Endothelial cell of umbilical vein (primary cell): Measurements from ENCODE around the gene ANKRD13C.

Source experiments
- CTCF ChIP-seq, 2 donors: IDR thresholded peaks; 1 replicate in 1 of 2; 2 replicates in 1 of 2; pipeline ENCODE4 v1.5.1; 2011; ENCODE audit warnings: low read length in 2 of 2, mild to moderate bottlenecking in 2 of 2, moderate library complexity in 2 of 2, control low read depth in 1 of 2, inconsistent platforms in 1 of 2, low read depth in 1 of 2; ENCODE audit not compliant: insufficient read depth in 1 of 2; ENCODE audit errors: extremely low read depth in 1 of 2
- EZH2 ChIP-seq: IDR thresholded peaks from 2 replicates; pipeline ENCODE4 v1.6.1; 2012; ENCODE audit warnings: borderline replicate concordance, low read depth, mild to moderate bottlenecking, moderate library complexity, low read length, inconsistent platforms; ENCODE audit not compliant: severe bottlenecking
- GATA2 ChIP-seq: IDR thresholded peaks from 2 replicates; pipeline ENCODE4 v1.7.0; 2011; ENCODE audit warnings: low read depth, mild to moderate bottlenecking, moderate library complexity, mixed read lengths, low read length; ENCODE audit not compliant: insufficient read length, insufficient read depth
- MAX ChIP-seq: IDR thresholded peaks from 2 replicates; pipeline ENCODE4 v1.6.1; 2011; ENCODE audit not compliant: insufficient read depth, insufficient read length
- MYC ChIP-seq: IDR thresholded peaks from one replicate; pipeline ENCODE4 v1.6.1; 2011; ENCODE audit warnings: mild to moderate bottlenecking, low read depth, low read length
- POLR2A ChIP-seq: IDR thresholded peaks from 2 replicates; pipeline ENCODE4 v1.6.1; 2012; ENCODE audit warnings: low read depth, mild to moderate bottlenecking, control low read depth, low read length
- POLR2AphosphoS5 ChIP-seq: IDR thresholded peaks from 2 replicates; pipeline ENCODE4 v1.6.1; 2012; ENCODE audit warnings: low read depth, mild to moderate bottlenecking, control low read depth, low read length, moderate library complexity; ENCODE audit not compliant: insufficient read depth

DNA sequence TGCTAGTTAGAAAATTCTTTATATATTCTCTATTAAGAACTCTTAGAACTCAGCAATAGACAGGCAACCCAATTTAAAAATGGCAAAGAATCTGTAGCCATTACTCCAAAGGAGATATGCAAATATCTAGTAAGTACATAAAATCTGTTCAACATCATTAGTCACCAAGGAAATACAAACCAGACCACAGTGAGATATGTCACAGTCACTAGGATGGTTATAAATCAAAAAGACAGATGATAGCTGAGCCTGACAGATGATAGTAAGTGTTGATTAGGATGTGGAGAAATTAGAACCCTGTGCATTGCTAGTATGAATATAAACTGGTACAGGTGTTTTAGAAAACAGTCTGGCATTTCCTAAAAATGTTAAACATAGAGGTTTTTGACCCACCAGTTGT is 106.8 kb downstream of the ANKRD13C start:
- TF ChIP-seq POLR2A = no peak
- TF ChIP-seq EZH2 = no peak
- TF ChIP-seq CTCF (IDR thresholded peaks at IDR 0.05; ENCODE audit: extremely low read depth in 1 of 2, insufficient read depth in 1 of 2, low read depth in 1 of 2, low read length in 2 of 2) = no peak
- no peak for TF ChIP-seq POLR2AphosphoS5
- TF ChIP-seq MAX = no peak
- TF ChIP-seq GATA2 = no peak
- no peak for TF ChIP-seq MYC
